Measurements from ENCODE around the gene VAPB. TPM values are rescaled to one million over a fixed set of nuclear protein-coding genes. Genes with fewer than 3 reads are reported as not detected.

Gene VAPB
- total RNA-seq, 4 donors from 2014 or later: 9.4 to 13.0 (median 11.0) TPM

GRCh38 chr20:58434326-58434725 lies 45.3 kb downstream of the VAPB start:
- WGBS, 2 donors: 90 to 96% methylated on average over 5 of the region's 5 CpGs
- TF ChIP-seq, protein P1, sequence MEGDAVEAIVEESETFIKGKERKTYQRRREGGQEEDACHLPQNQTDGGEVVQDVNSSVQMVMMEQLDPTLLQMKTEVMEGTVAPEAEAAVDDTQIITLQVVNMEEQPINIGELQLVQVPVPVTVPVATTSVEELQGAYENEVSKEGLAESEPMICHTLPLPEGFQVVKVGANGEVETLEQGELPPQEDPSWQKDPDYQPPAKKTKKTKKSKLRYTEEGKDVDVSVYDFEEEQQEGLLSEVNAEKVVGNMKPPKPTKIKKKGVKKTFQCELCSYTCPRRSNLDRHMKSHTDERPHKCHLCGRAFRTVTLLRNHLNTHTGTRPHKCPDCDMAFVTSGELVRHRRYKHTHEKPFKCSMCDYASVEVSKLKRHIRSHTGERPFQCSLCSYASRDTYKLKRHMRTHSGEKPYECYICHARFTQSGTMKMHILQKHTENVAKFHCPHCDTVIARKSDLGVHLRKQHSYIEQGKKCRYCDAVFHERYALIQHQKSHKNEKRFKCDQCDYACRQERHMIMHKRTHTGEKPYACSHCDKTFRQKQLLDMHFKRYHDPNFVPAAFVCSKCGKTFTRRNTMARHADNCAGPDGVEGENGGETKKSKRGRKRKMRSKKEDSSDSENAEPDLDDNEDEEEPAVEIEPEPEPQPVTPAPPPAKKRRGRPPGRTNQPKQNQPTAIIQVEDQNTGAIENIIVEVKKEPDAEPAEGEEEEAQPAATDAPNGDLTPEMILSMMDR (IDR thresholded peaks at IDR 0.05): no peak
- no peak for DNase-seq (ENCODE audit: low spot score in 2 of 2)
- intact Hi-C loops (cut with DNase I; ENCODE audit: low total_unique reads): no loop called here
- H3K4me3 ChIP-seq (ENCODE audit: low read depth, poor library complexity, severe bottlenecking): no peak overlapping the region

GRCh38 chr20:58435237-58435636 lies 46.2 kb downstream of the VAPB start:
- H3K4me3 ChIP-seq (ENCODE audit: low read depth, poor library complexity, severe bottlenecking): no peak overlapping the region
- TF ChIP-seq, protein P1 (IDR thresholded peaks at IDR 0.05): no peak
- TF ChIP-seq POLR2A (IDR thresholded peaks at IDR 0.05): no peak
- WGBS, 2 donors: 86 to 90% methylated on average over 6 of the region's 6 CpGs
- intact Hi-C loops (cut with DNase I; ENCODE audit: low total_unique reads): no loop called here
- DNase-seq (ENCODE audit: low spot score in 2 of 2): no peak

GRCh38 chr20:58436868-58437645 lies 48.0 kb downstream of the VAPB start:
- 94 to 95% methylated on average over 5 of the region's 5 CpGs for WGBS, 2 donors
- no peak for DNase-seq (ENCODE audit: low spot score in 2 of 2)
- no peak overlapping the region for H3K4me3 ChIP-seq (ENCODE audit: low read depth, poor library complexity, severe bottlenecking)
- TF ChIP-seq, protein P1 (IDR thresholded peaks at IDR 0.05): no peak
- TF ChIP-seq POLR2A (IDR thresholded peaks at IDR 0.05): no peak
- intact Hi-C loops (cut with DNase I; ENCODE audit: low total_unique reads): no loop called here

GRCh38 chr20:58438970-58439808 lies 50.2 kb downstream of the VAPB start:
- DNase-seq (ENCODE audit: low spot score in 2 of 2): no peak
- no peak overlapping the region for H3K4me3 ChIP-seq (ENCODE audit: low read depth, poor library complexity, severe bottlenecking)
- intact Hi-C loops (cut with DNase I; ENCODE audit: low total_unique reads): no loop called here
- WGBS, 2 donors: 79 to 85% methylated on average over 5 of the region's 5 CpGs
- TF ChIP-seq POLR2A (IDR thresholded peaks at IDR 0.05): no peak
- TF ChIP-seq, protein P1 (IDR thresholded peaks at IDR 0.05): no peak

DNA sequence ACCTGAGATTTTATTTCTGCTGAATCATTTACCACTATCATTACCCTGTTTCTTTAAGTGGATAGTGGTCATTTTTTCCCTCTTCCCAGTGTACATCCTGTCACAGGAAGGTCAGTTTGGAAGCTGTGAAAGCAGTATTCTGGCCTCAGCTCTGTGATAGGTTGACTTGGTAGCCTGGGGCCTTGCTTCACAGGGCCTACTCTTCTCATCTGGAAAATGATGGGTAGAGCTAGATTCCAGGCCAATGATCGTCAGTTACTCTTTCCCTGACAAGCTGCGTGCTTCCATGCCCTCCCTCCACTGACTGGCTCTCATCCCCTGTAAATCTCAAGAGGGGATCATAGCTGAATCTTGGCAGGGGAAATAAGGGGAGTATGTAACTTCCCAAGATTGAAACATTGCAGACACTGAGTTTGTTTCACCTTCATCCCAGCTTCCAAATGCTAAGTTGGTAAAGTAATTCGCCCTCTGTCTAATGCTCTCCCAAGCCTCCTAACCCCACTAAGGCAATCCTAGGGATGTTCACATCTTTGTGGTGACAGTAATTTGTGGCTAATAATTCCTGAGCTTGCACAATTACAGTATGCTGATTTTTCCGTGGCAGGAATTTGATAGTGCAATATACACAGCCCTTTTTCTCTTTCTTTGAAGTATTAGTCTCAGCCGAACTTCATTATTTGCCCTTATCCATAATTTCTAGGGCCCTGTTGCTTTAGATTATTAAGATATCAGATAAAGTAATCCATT lies 51.2 kb downstream of the VAPB start:
- H3K4me3 ChIP-seq (ENCODE audit: low read depth, poor library complexity, severe bottlenecking): no peak overlapping the region
- intact Hi-C loops (cut with DNase I; ENCODE audit: low total_unique reads): no loop called here
- no peak for TF ChIP-seq POLR2A (IDR thresholded peaks at IDR 0.05)
- TF ChIP-seq, protein P1 (IDR thresholded peaks at IDR 0.05): no peak
- DNase-seq (ENCODE audit: low spot score in 2 of 2): no peak
- WGBS, 2 donors: 85 to 86% methylated on average over 5 of the region's 5 CpGs

All from lower leg skin (tissue), 4 donors.